GM18519 (cell line): ENCODE measurements around the gene PRXL2B.

ENCODE experiments used
- ATAC-seq: cut with Tn5 transposase; IDR thresholded peaks from one replicate; pipeline ENCODE4 v1.9.1; 2021; ENCODE audit warnings: mild to moderate bottlenecking, moderate library complexity; ENCODE audit not compliant: unreplicated experiment, low FRiP score

PRXL2B gene

DNA sequence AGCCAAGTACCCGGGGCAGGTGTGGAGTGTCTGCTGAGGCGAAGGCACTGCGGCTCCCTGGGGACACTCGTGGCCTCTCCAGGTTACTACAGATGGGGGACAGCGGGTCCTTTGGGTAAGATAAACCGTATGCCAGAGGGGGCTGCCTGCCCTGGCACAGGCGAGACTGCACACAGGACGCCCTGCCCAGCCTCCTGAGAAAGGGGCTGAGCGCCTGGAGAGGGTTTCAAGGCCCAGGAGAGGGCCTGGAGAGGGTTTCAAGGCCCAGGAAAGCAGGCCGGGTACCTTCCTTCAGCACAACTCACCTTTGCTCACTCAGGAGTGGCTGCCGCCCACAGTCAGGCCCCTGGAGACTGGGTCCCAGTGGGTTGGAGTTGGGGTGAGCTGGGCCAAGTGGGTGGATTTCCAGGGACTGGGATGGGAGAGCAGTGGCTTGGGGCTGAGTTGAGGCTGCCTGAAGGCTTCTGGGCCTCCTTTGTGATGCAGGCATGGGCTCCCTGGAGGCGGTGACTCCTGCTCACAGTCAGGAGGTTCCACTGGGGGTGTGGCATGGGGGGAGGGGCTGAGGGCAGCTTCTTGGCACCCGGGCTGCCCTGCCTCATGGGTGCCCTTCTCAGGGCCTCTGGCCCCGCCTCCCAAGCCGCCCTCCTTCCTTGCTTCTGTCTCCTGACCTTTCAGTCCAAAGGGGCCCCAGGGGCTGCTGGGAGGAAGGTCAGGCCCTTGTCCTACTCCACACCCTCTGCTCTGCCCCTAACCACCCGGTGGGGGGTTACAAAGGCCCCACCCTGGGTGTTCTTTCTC is 46.2 kb downstream of the PRXL2B start, which contains the start of gene MMEL1:
MMEL1 (minus strand) TSS at position 456 of the 801 bp plus-strand sequence. CDS start 3,532 bp downstream, outside the sequence.
- ATAC-seq: no peak

DNA sequence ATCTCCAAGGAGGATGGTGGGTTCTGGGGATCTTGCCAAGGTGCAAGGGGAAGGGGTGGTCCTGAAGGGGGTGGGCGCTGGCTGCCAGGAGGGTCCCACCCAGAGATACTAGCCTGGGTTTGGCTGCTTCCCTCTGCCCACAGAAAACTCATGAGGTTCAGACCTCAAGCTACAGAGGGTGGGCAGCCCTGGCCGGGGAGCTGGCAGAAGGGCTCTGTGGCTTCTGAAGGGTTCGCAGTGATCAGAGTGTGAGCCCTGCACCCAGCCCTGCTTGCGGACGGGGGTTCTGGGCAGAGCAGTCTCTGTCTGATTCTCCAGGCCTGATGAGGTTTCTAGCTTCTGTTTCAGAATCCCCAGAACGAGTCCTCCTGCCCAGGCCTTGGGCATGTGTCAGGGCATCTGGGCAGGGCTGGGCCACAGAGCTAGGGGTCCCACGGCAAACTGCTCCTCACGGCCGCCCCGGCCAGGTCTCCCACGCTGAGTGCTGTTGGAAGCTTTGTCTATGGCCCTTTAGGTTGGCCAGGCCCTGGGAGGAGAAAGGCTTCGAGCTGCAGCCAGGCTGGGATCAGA is 46.9 kb downstream of the PRXL2B start:
- ATAC-seq: no peak

DNA sequence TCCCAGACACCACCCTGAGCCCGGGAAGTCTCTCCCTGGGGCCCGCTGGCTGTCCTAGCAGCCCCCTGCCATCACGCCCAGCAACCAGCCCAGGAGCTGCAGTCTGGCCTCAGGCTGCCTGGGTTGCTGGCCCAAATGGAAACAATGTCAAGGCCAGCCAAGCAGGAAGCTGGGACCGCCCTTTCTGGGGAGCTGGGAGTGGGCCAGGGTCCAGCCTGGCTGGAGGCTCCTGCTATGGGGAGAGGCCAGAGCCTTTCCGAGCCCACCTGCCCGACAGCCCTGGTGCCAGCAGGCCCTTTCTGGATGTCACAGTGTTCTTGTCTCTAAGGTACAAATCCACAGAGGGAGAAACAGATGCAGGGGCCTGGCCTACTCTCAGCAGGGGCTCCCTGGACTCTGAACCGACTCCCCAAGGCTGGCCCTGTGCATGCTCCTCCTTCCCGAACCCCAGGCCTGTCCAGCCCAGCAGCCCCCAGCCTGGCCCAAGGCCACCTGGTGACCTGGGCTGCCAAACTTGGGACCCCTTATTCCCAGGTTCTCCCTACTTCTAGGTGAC is 47.4 kb downstream of the PRXL2B start:
- no peak for ATAC-seq

DNA sequence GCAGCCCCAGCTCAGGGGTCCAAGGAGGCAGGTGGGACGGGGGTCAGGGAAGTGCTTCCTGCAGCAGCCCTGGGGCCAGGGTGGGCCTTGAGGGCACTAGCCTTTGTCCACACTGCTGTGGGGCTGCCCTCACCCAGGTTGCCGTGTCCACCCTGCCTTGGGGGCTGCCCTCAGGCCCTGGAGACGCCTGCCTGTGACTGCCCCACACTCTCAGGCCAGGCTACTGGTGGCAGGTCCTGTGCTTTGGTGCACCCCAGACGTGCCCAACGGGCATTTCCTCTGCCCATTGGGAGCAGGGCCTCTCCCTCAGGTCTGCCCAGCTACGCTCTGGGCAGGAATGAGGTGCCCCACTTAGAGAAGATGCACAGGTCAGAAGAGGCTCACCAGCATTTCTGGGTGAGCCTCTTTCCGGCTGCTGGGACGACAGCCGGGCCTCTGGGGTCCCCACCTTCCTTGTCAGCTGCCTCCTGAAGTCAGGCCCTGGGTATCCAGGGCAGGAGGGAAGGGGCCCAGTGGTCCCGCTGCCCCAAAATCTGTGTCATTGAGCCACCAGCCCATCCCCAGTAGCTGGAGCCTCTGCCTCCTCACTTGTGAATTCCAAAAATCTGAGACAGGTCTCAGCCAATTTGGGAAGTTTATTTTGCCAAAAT is 48.9 kb downstream of the PRXL2B start:
- ATAC-seq: no peak

DNA sequence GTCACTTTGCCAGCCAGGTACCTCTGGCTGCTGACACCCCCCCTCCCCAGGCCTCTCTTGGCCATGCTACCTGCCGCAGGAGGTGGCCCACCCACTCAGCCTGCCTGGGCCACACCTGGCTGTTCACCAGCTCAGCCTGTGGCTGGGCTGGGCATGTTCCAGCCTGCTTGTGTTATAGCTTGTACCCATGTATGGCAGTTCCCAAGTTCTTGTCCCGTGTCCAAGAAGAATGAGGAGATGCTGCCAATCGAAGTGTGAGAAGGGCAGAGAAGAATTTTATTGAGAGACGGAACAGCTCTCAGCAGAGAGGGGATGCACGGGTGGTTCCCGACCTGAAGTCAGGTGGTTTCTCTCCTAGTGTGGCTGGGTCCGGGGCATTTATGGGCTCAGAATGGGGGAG is 50.2 kb downstream of the PRXL2B start:
- no peak for ATAC-seq

DNA sequence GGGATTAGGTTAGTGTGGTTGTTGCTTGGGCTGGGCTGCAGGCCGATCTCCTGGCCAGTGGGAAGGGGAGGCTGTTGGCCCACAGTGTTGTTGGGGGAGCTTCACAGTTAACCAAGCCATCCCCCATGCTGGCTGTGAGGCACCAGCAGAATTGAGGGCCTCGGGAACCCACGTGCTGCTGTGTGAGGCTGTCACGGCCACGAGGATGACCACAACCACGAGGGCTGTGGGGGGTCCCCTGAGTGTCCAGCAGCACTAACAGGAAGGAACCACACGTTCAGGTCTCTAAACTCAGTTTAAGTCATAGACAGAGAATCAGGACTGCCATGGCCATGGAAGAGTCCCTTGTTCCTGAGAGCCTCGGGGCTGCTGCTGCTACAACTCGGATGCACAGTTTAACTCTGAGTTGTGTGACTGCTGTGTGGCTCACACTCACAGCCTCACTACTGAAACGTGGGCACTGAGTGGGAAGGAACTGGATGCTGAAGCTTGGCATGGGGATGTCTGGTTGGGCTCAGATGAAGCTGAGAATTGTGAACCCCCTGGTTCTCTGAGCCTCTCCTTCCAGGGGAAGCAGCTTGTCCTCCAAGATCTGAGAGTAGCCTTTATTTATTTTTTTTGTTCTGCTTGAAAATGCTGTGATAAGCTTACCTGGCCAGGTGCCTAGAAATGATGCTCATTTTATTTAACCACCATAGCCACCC is 51.0 kb downstream of the PRXL2B start:
- ATAC-seq: no peak

DNA sequence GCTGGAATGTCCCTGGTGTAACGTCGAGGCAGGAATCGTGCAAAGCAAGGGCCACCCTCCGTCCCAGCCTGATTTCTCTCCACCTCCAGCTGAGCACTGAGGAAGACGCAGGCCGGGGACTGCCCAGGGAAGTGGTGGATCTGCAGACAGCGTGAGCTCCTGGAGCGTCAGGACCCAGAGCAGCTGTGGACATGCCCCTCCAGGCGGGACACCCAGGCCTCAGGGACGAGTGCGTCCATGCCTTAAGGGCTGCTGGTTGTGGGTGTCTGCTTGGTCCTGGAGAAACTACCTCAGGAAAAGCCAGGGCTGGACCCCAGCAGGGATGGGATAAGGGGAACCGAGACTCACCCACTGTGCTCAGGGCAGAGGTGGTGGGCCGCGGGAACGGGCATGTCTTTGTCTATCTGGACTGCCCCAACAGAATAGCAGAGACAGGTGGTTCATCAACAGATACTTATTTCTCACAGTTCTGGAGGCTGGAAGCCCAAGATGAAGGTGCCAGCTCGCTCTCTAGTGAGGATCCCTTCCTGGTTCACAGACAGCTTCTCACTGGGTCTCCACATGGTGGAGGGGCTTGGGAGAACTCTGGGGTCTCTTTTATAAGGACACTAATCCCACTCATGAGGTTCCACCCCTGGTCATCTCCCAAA is 52.0 kb downstream of the PRXL2B start:
- no peak for ATAC-seq

DNA sequence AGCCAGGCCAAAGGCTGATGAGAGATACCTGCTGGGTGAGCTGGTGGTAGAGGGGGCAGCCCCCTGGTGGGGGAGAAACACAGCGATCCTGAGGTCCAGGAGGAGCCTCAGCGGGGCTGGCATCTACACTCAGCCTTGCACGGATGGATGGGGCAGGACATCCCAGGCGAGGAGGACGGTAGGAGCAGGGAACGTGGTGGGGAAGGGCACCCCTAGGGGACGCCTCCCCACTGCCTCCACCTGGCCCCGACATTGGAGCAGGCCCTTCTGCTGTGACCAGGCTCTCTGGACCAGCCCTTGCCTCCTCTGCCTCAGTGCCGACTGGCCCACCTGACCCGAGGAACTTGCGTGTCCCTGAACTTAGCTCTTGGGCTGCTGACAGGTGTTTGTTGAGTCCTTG is 52.6 kb downstream of the PRXL2B start:
- no peak for ATAC-seq

DNA sequence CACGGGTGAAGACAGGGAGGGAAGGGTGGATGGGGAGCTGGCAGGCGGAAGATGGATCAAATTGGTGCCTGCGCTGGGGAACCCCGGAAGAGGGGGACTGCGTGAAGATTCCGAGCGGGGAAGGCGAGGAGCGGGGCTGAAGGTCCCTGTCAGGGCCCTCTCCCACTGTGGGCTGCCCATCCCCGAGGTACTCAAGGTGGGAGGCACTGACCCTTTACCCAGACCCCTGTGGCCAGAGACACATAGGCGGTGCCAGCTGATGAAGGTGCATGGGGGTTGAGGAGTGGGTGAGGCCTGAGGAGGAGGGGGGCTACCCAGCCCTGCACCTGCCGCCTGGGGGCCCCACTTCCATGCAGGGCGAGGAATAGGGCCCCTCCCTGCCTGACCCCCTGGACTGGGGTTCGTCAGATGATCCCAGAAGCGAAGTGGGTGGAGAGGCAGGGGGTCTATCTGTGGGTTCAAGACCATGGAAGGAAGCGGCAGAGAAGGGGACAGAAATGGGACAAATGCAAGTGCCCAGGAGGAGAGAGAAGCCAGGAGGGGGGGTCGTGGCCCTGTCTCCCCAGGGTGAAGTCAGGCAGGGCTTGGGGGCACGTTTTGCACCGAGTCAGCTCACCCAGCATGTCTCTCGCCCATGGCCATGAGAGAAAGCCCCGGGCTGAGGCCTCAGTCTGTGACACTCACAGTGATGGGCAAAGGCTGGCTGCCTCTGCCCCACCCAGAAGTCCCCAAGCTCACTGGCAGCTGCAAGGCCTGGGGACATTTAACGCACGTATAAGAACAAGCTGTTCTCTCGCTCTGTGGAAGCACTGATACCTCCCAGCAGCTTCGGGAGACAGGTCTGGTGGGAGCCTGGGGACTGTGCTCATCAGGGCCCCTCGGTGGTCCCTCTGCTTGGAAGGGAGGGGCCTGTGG is 53.3 kb downstream of the PRXL2B start:
- ATAC-seq: no peak

DNA sequence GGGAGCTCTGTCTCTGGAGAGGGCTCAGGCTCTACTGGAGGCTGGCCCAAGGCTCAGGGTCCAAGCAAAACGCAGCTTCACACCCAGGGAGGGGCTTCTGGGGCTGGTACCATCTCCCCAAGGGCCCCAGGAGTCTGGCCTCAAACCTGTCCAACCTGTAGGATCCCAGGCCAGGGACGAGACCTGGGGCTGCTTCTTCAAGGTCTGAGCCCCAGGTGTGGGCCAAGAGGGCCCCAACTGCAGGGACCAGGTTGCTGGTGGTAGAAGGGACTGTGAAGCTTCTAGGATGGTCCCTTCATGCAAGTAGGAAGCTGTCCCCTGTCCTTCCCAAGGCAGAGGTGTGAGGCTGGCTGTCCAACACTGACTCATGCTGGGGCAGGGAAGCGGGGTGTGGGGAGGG is 54.0 kb downstream of the PRXL2B start:
- no peak for ATAC-seq
